Activated naive CD8-positive, alpha-beta T cell (primary cell): ENCODE data around the gene ADCK1.
"Not testable (repeated sequence)": the region's sequence is repeated elsewhere in the genome, so short reads cannot be mapped to it uniquely, and the experiment has no call there.

Experiments used
- H3K27ac Mint-ChIP-seq: one replicate; pipeline ENCODE4 v1.8.0; 2021; ENCODE audit warnings: mixed read lengths
- H3K27me3 Mint-ChIP-seq: one replicate; pipeline ENCODE4 v1.8.0; 2021; ENCODE audit warnings: mixed read lengths
- H3K36me3 Mint-ChIP-seq: one replicate; pipeline ENCODE4 v1.8.0; 2021; ENCODE audit warnings: mixed read lengths
- H3K4me1 Mint-ChIP-seq: one replicate; pipeline ENCODE4 v1.8.0; 2021; ENCODE audit warnings: low read depth, mixed read lengths
- H3K4me3 Mint-ChIP-seq: one replicate; pipeline ENCODE4 v1.8.0; 2021; ENCODE audit warnings: mild to moderate bottlenecking, mixed read lengths
- H3K9me3 Mint-ChIP-seq: one replicate; pipeline ENCODE4 v1.8.0; 2021; ENCODE audit warnings: low read depth, mixed read lengths

The ADCK1 gene

GRCh38 chr14:77793255-77793654 is 6.7 kb upstream of the ADCK1 start:
- not testable (repeated sequence) for H3K4me3 Mint-ChIP-seq, H3K4me1 Mint-ChIP-seq, H3K9me3 Mint-ChIP-seq, H3K27me3 Mint-ChIP-seq, H3K27ac Mint-ChIP-seq, H3K36me3 Mint-ChIP-seq

DNA sequence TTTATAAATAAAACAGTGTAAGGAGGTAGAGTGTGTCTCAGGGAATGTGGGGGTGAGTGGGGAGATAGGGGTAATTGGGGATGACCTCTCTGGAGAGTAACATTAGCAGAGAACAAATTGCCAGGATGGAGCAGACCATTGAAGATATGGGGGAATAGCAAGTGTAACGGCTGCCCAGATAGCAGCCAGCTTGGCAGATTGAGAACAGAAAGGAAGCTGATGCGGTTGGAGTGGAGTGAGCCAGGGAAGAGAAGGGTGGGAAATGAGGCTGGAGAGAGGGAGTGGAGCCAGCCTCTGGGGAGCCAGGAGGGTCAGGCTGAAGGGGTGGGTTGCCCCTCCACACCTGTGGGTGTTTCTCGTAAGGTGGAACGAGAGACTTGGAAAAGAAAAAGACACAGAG is 5.6 kb upstream of the ADCK1 start:
- Mint-ChIP-seq H3K9me3 (no peaks in the 10 kb centered on the region), H3K4me3 (no peak overlapping the region), H3K4me1 (no peaks in the 10 kb centered on the region), H3K36me3 (no peaks in the 10 kb centered on the region), H3K27me3 (peaks cover 7% of the 10 kb centered on the region), H3K27ac (no peak overlapping the region)

GRCh38 chr14:77799456-77799855 is 453 bp upstream of the ADCK1 start:
- not testable (repeated sequence) for H3K4me1 Mint-ChIP-seq, H3K36me3 Mint-ChIP-seq, H3K9me3 Mint-ChIP-seq, H3K27me3 Mint-ChIP-seq
- Mint-ChIP-seq H3K27ac (peak overlapping the region; percentile 85), H3K4me3 (peak overlapping the region; percentile 86)

- Mint-ChIP-seq H3K4me1 (peaks cover 3% of the 10 kb centered on the region), H3K27me3 (no peaks in the 10 kb centered on the region), H3K27ac (peak overlapping the region; percentile 86), H3K36me3 (no peaks in the 10 kb centered on the region), H3K4me3 (peak overlapping the region; percentile 89), H3K9me3 (no peaks in the 10 kb centered on the region)
Measured at GRCh38 chr14:77800814-77801213, 905 bp downstream of the ADCK1 start.

GRCh38 chr14:77804592-77804991 is 4.7 kb downstream of the ADCK1 start:
- Mint-ChIP-seq H3K4me3 (no peak overlapping the region), H3K27me3 (no peaks in the 10 kb centered on the region), H3K4me1 (peaks cover 3% of the 10 kb centered on the region), H3K27ac (no peak overlapping the region), H3K9me3 (no peaks in the 10 kb centered on the region), H3K36me3 (peaks cover 4% of the 10 kb centered on the region)

GRCh38 chr14:77805706-77806105 is 5.8 kb downstream of the ADCK1 start:
- peaks cover 4% of the 10 kb centered on the region for H3K36me3 Mint-ChIP-seq

DNA sequence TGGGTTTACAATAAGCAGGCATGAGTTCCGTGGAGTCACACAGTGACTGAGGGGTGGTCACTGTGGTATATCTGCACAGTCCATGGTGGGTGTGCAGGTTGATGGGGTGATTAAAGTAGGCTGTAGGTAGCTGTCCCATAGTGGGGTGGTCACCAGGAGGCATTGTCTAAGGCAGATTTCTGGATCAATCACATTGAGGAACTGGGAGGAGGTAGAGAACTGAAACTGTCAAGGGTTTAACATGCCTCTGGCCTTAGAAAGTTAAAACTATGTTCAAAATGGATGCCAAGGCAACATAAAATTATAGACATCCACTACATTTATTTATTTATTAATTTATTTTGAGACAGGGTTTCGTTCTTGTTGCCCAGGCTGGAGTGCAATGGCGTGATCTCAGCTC is 8.3 kb downstream of the ADCK1 start:
- Mint-ChIP-seq H3K36me3 (peaks cover 4% of the 10 kb centered on the region), H3K9me3 (no peaks in the 10 kb centered on the region), H3K27ac (no peak overlapping the region)

More at GRCh38 chr14:77805706-77806105, 5.8 kb downstream of the ADCK1 start:
- Mint-ChIP-seq H3K9me3 (no peaks in the 10 kb centered on the region), H3K4me3 (no peak overlapping the region), H3K27ac (no peak overlapping the region), H3K27me3 (no peaks in the 10 kb centered on the region), H3K4me1 (no peaks in the 10 kb centered on the region)

DNA sequence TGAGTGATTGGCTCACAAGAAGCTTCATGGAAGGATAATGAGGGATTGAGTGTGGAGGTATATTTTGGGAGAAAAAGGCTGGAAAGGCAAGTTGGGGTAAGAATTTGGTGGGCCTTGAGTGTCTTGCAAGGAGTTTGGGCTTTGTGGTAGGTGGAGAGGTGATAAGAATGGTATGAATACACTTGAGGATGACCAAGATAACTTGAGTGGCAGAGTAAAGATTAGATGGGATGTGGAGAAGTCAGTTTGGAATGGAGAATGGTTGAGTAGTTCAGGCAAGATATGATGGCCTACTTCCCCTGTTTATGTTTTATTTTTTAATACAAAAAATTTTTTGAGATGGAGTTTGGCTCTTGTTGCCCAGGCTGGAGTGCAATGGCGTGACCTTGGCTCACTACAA is 9.1 kb downstream of the ADCK1 start:
- no peak overlapping the region for H3K27ac Mint-ChIP-seq
- peaks cover 4% of the 10 kb centered on the region for H3K36me3 Mint-ChIP-seq
- no peaks in the 10 kb centered on the region for H3K27me3 Mint-ChIP-seq
- no peak overlapping the region for H3K4me3 Mint-ChIP-seq
- H3K4me1 Mint-ChIP-seq, result peaks cover 2% of the 10 kb centered on the region
- H3K9me3 Mint-ChIP-seq, result no peaks in the 10 kb centered on the region

More for the DNA sequence above, 8.3 kb downstream of the ADCK1 start:
- H3K27me3 Mint-ChIP-seq, result no peaks in the 10 kb centered on the region
- H3K4me1 Mint-ChIP-seq, result no peaks in the 10 kb centered on the region
- no peak overlapping the region for H3K4me3 Mint-ChIP-seq

DNA sequence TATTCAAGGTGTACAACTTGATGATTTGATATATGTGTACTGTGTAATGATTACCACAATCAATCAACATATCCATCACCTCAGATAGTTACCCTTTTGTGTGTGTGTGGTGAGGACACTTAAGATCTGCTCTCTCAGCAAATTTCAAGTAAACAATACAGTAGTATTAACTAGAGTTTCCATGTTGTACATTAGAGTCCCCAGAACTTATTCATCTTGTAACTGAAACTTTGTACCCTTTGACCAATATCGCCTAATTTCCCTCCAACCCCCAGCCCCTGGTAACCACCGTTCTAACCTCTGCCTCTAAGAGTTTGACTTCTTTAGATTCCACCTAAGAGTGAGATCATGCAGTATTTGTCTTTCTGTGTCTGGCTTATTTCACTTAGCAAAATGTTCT is 12.1 kb downstream of the ADCK1 start:
- Mint-ChIP-seq H3K4me1 (peaks cover 2% of the 10 kb centered on the region), H3K27me3 (no peaks in the 10 kb centered on the region), H3K27ac (no peak overlapping the region), H3K36me3 (peaks cover 4% of the 10 kb centered on the region), H3K9me3 (no peaks in the 10 kb centered on the region), H3K4me3 (no peak overlapping the region)

DNA sequence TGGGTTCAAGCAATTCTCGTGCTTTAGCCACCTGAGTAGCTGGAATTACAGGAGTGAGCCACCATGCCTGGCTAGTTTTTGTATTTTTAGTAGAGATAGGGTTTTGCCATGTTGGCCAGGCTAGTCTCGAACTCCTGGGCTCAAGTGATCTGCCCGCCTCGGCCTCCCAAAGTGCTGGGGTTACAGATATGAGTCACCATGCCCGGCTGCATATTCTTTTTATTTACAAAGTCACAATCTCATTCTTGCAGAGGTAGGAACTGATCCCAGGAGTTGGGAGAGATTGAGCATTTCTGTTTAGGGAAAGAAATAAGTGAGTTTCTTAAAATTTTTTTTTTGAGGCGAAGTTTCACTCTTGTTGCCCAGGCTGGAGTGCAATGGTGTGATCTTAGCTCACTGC is 12.8 kb downstream of the ADCK1 start:
- not testable (repeated sequence) for H3K4me3 Mint-ChIP-seq, H3K36me3 Mint-ChIP-seq, H3K27me3 Mint-ChIP-seq, H3K9me3 Mint-ChIP-seq, H3K4me1 Mint-ChIP-seq, H3K27ac Mint-ChIP-seq

GRCh38 chr14:77822307-77822706 is 22.4 kb downstream of the ADCK1 start:
- H3K4me1 Mint-ChIP-seq, result no peaks in the 10 kb centered on the region
- H3K27me3 Mint-ChIP-seq, result no peaks in the 10 kb centered on the region
- H3K9me3 Mint-ChIP-seq, result no peaks in the 10 kb centered on the region
- H3K27ac Mint-ChIP-seq, result no peak overlapping the region
- no peak overlapping the region for H3K4me3 Mint-ChIP-seq
- peaks cover 23% of the 10 kb centered on the region for H3K36me3 Mint-ChIP-seq

DNA sequence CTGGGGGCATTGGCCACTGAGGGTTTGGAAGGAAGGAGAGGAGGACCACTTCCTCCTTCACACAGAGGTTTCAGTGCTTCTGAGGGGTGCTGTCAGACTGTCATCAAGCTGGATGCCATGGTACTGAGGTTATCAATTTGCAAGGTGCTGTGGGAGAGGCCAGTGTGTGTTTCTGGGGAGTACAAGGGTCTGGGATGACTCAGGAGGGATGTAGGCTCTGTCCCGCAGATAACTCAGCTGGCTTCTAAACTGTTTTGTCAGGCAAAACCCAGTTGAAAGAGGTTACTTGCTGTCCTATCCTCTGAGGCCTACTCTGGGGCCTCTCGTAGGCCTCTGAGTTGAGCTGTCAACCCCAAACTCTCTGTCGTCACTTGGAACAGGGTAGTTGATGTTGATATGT is 22.8 kb downstream of the ADCK1 start:
- H3K9me3 Mint-ChIP-seq, result no peaks in the 10 kb centered on the region
- no peak overlapping the region for H3K27ac Mint-ChIP-seq
- H3K4me1 Mint-ChIP-seq, result no peaks in the 10 kb centered on the region
- no peaks in the 10 kb centered on the region for H3K27me3 Mint-ChIP-seq
- peaks cover 23% of the 10 kb centered on the region for H3K36me3 Mint-ChIP-seq
- no peak overlapping the region for H3K4me3 Mint-ChIP-seq

GRCh38 chr14:77823378-77823777 is 23.5 kb downstream of the ADCK1 start:
- H3K27me3 Mint-ChIP-seq, result no peaks in the 10 kb centered on the region
- H3K9me3 Mint-ChIP-seq, result no peaks in the 10 kb centered on the region
- H3K4me1 Mint-ChIP-seq, result no peaks in the 10 kb centered on the region
- no peak overlapping the region for H3K27ac Mint-ChIP-seq
- peaks cover 22% of the 10 kb centered on the region for H3K36me3 Mint-ChIP-seq
- H3K4me3 Mint-ChIP-seq, result no peak overlapping the region

DNA sequence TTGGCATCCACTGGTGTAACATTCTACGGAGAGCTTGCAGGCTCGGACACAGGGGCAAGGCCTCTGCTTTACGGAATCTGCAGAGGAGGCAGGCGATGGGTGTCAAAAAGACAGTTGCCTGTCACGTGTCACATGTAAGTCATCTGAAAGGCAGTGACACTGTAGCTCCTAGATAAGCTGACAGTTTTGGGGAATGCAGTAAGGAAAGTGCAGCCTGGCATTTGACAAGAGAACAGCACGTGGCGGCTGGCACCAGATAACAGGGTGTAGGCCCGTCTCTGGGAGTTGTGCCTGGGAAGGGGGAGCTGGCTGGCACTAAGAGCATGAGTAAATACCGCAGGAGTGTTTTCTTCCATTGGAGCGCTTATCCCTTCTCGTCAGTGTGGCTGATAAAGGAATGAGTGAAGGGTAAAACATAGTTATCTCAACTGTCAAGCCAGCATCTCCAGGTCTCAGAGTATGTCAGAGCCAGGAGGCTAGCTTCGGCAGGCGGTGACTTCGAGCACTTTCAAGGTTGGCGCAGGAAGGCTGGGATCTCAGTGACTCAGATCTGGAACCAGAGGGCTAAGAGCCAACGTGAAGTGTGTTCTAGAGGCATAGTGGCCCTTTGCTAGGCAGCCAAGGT is 26.1 kb downstream of the ADCK1 start:
- H3K27ac Mint-ChIP-seq, result no peak overlapping the region
- H3K4me3 Mint-ChIP-seq, result no peak overlapping the region
- H3K4me1 Mint-ChIP-seq, result no peaks in the 10 kb centered on the region
- H3K36me3 Mint-ChIP-seq, result peaks cover 21% of the 10 kb centered on the region
- H3K27me3 Mint-ChIP-seq, result no peaks in the 10 kb centered on the region
- H3K9me3 Mint-ChIP-seq, result no peaks in the 10 kb centered on the region

DNA sequence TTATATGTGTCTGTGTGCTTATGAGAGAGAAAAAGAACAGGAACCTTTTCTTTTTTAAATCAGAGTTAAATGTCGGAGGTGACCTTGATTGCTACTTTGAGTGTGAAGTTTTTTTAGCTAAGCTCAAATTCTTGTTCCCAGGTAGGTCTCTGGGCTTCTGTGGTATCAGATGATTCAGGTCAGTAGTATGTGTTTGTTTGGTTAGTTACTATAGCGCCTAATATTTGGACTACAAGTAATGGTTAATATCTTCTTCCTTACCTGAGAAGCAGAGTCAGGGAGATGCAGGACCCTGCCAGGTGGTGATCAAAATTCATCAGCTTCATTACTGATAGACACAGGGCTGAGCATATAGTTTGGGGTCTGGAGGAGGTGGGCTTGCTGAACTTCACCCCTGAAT is 30.8 kb downstream of the ADCK1 start:
- H3K4me1 Mint-ChIP-seq, result no peaks in the 10 kb centered on the region
- H3K27ac Mint-ChIP-seq, result no peak overlapping the region
- no peaks in the 10 kb centered on the region for H3K27me3 Mint-ChIP-seq
- H3K4me3 Mint-ChIP-seq, result no peak overlapping the region
- H3K36me3 Mint-ChIP-seq, result peaks cover 15% of the 10 kb centered on the region
- no peaks in the 10 kb centered on the region for H3K9me3 Mint-ChIP-seq

DNA sequence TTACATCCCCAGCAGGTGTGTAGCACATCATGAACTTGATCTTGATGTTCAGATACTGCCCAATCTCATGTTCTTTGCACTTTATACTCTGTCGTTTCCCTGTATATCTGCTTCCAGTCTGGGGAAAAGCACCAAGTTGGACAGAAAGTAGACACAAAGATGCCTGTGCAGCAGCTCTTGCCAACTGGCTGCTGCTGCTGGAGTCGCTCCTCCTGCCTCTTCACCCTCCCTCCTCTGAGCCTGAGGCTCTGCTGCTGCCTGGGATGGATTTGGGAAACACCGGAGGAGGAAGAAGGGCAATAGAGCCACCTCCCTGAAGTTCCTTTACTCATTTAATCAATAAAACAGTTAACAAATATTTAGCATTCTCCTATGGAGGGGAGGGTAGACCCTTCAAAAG is 32.4 kb downstream of the ADCK1 start:
- Mint-ChIP-seq H3K4me3 (no peak overlapping the region), H3K4me1 (no peaks in the 10 kb centered on the region), H3K27me3 (no peaks in the 10 kb centered on the region), H3K36me3 (peaks cover 15% of the 10 kb centered on the region), H3K27ac (no peak overlapping the region), H3K9me3 (no peaks in the 10 kb centered on the region)
